ENCODE measurements around the gene LYSMD2. TPM values are rescaled to one million over a fixed set of nuclear protein-coding genes. Genes with fewer than 3 reads are reported as not detected.

LYSMD2 gene
- total and polyA plus RNA-seq, 2 of the 8 experiments (the other 6 are each of a cell fraction or from before 2014, with no cell fraction given): 2.2 to 2.7 TPM

- Histone ChIP-seq H3K56ac (replicated peaks; ENCODE audit: insufficient read length, low read depth, low read length) (no peak overlapping the region), H2BK120ac (replicated peaks; ENCODE audit: low read depth, low read length) (no peak overlapping the region), H3K9me3 (ENCODE audit: insufficient read depth in 2 of 2, low read depth in 1 of 2, low read length in 1 of 2) (no peaks in the 10 kb centered on the region), H3K4me3 (ENCODE audit: extremely low read depth in 1 of 4, insufficient read depth in 2 of 4, low read depth in 3 of 4, low read length in 4 of 4) (no peak overlapping the region), H3K79me1 (ENCODE audit: low read depth, low read length) (no peaks in the 10 kb centered on the region), H4K91ac (replicated peaks; ENCODE audit: insufficient read length, low read length) (no peak overlapping the region), H3K9ac (replicated peaks in 1 of 4; ENCODE audit: extremely low read depth in 1 of 4, low read depth in 3 of 4, low read length in 3 of 4) (no peak overlapping the region), H3K27me3 (replicated peaks in 1 of 4; ENCODE audit: control insufficient read depth in 3 of 4, extremely low read depth in 1 of 4, insufficient read depth in 3 of 4, low read length in 3 of 4) (no peaks in the 10 kb centered on the region), H3K4me1 (replicated peaks in 1 of 4; ENCODE audit: control insufficient read depth in 3 of 4, insufficient read depth in 4 of 4, low read length in 3 of 4) (peaks cover 0 to 3% (median 0%) of the 10 kb centered on the region in 4 experiments; a peak in 1 of 7 replicates), H2BK15ac (ENCODE audit: low read length) (no peak overlapping the region), H4K5ac (ENCODE audit: insufficient read length, low read depth, low read length) (no peak overlapping the region), H3K14ac (ENCODE audit: insufficient read length) (no peak overlapping the region), H4K8ac (ENCODE audit: extremely low read depth, insufficient read depth, low read length) (no peak overlapping the region), H3K18ac (ENCODE audit: extremely low read depth, low read length) (no peak overlapping the region), H3K27ac (ENCODE audit: low read depth, low read length) (no peak overlapping the region), H3K23ac (ENCODE audit: insufficient read length) (no peak overlapping the region), H4K20me1 (replicated peaks in 1 of 2; ENCODE audit: control insufficient read depth in 1 of 2, insufficient read depth in 2 of 2, low read length in 2 of 2) (no peaks in the 10 kb centered on the region), H3K23me2 (ENCODE audit: low read depth, low read length) (no peaks in the 10 kb centered on the region), H2BK5ac (ENCODE audit: low read depth, low read length) (no peak overlapping the region), H2AFZ (ENCODE audit: low read length) (no peak overlapping the region), H3K4me2 (ENCODE audit: insufficient read depth in 1 of 2, low read depth in 2 of 2, low read length in 2 of 2) (no peak overlapping the region), H3K36me3 (ENCODE audit: control insufficient read depth in 2 of 4, insufficient read depth in 4 of 4, low read length in 3 of 4) (no peaks in the 10 kb centered on the region), H2AK5ac (ENCODE audit: low read depth, low read length) (no peak overlapping the region), H2BK20ac (ENCODE audit: low read length) (no peak overlapping the region), H3K79me2 (ENCODE audit: control insufficient read depth in 1 of 2, insufficient read depth in 2 of 2, low read length in 2 of 2) (no peaks in the 10 kb centered on the region), H2BK12ac (ENCODE audit: low read depth, low read length) (no peak overlapping the region), H3K4ac (replicated peaks; ENCODE audit: insufficient read length, low read depth, low read length) (no peak overlapping the region)
- POLR2A ChIA-PET (ENCODE audit: partially characterized antibody): no interaction called here
- FAIRE-seq (no peak), DNase-seq (ENCODE audit: low read depth in 1 of 2, low spot score in 2 of 2) (no peak)
- 83% methylated on average over 1 of the region's 1 CpG; no CpG with 5 or more reads in 1 of the 2 experiments for WGBS, 2 experiments (ENCODE audit: extremely low coverage in 1 of 2, insufficient coverage in 1 of 2, insufficient read length in 1 of 2, insufficient replicate concordance in 2 of 2, low coverage in 1 of 2, low lambda C conversion rate in 2 of 2, missing lambda C conversion rate in 1 of 2)
- CTCF ChIA-PET (ENCODE audit: partially characterized antibody): interaction anchor here (0.6 to 3.3 kb wide), 3 partner anchors 10 to 486 kb away, joined by 3 to 20 read pairs (median 3); no protein-coding TSS in a partner anchor
- TF ChIP-seq BACH1 (IDR thresholded peaks at IDR 0.05; ENCODE audit: low read length) (no peak), SIRT6 (IDR thresholded peaks at IDR 0.05; ENCODE audit: low read length) (no peak), JUND (IDR thresholded peaks at IDR 0.05; ENCODE audit: low read length) (no peak), GTF2F1 (IDR thresholded peaks at IDR 0.05; ENCODE audit: borderline replicate concordance, low read depth, low read length) (no peak), TAF1 (IDR thresholded peaks at IDR 0.05; ENCODE audit: low read depth, low read length) (no peak), SIX5 (IDR thresholded peaks at IDR 0.05; ENCODE audit: low read depth, low read length) (no peak), MAX (IDR thresholded peaks at IDR 0.05) (no peak), BCL11A (IDR thresholded peaks at IDR 0.05; ENCODE audit: low read depth in 2 of 2, low read length in 2 of 2) (no peak), ZNF274 (IDR thresholded peaks at IDR 0.05; ENCODE audit: borderline replicate concordance, extremely low read depth, low read length) (no peak), HDAC6 (IDR thresholded peaks at IDR 0.05; ENCODE audit: low read depth, low read length) (no peak), CREB1 (IDR thresholded peaks at IDR 0.05) (no peak), NRF1 (IDR thresholded peaks at IDR 0.05; ENCODE audit: low read depth, low read length) (no peak)
- TF ChIP-seq, protein P1, sequence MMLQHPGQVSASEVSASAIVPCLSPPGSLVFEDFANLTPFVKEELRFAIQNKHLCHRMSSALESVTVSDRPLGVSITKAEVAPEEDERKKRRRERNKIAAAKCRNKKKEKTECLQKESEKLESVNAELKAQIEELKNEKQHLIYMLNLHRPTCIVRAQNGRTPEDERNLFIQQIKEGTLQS (IDR thresholded peaks at IDR 0.05; ENCODE audit: insufficient read depth, low read depth, low read length): no peak
- TF ChIP-seq, protein P2, sequence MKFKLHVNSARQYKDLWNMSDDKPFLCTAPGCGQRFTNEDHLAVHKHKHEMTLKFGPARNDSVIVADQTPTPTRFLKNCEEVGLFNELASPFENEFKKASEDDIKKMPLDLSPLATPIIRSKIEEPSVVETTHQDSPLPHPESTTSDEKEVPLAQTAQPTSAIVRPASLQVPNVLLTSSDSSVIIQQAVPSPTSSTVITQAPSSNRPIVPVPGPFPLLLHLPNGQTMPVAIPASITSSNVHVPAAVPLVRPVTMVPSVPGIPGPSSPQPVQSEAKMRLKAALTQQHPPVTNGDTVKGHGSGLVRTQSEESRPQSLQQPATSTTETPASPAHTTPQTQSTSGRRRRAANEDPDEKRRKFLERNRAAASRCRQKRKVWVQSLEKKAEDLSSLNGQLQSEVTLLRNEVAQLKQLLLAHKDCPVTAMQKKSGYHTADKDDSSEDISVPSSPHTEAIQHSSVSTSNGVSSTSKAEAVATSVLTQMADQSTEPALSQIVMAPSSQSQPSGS (IDR thresholded peaks at IDR 0.05; ENCODE audit: low read length): no peak
Measured at GRCh38 chr15:51766341-51766740, 28.9 kb upstream of the LYSMD2 start.

Measured in H1 (cell line).